HepG2 (cell line): ENCODE measurements around the gene TACC2. TPM values are rescaled to one million over a fixed set of nuclear protein-coding genes. Genes with fewer than 3 reads are reported as not detected.

Source experiments
- ARNT2 ChIP-seq: sonication (generic); formaldehyde crosslinking; IDR thresholded peaks from 2 replicates; pipeline ENCODE4 v1.8.0; 2022; ENCODE audit warnings: mild to moderate bottlenecking, low read depth, missing genetic modification reagents, moderate library complexity
- ATF5 ChIP-seq: sonication (generic); formaldehyde crosslinking; IDR thresholded peaks from 2 replicates; pipeline ENCODE4 v1.4.0; 2020; ENCODE audit warnings: mild to moderate bottlenecking, low read depth, missing genetic modification reagents
- CBX5 ChIP-seq: sonication (generic); formaldehyde crosslinking; IDR thresholded peaks from 2 replicates; pipeline ENCODE4 v1.4.0; 2020; ENCODE audit warnings: missing genetic modification reagents, borderline replicate concordance
- CCAR2 ChIP-seq: fragments of 200-400 bp; formaldehyde crosslinking; optimal IDR thresholded peaks from 2 replicates; pipeline ENCODE3; 2018; ENCODE audit warnings: low read depth, mild to moderate bottlenecking, low read length, moderate library complexity
- CREBL2 ChIP-seq: sonication (generic); formaldehyde crosslinking; IDR thresholded peaks from 2 replicates; pipeline ENCODE4 v1.8.1; 2023; ENCODE audit warnings: missing genetic modification reagents, mild to moderate bottlenecking, borderline replicate concordance
- FOXA3 ChIP-seq: IDR thresholded peaks from 2 replicates; pipeline ENCODE4 v1.6.1; 2016; ENCODE audit warnings: missing genetic modification reagents, missing compliant biosample characterization
- GZF1 ChIP-seq: sonication (generic); formaldehyde crosslinking; IDR thresholded peaks from 2 replicates; pipeline ENCODE4 v1.5.1; 2020; ENCODE audit warnings: mild to moderate bottlenecking, missing genetic modification reagents
- HDAC2 ChIP-seq: sonication (generic); formaldehyde crosslinking; IDR thresholded peaks from 2 replicates; pipeline ENCODE4 v1.4.0; 2020; ENCODE audit warnings: missing genetic modification reagents
- HHEX ChIP-seq: IDR thresholded peaks from 2 replicates; pipeline ENCODE4 v1.6.1; 2016; ENCODE audit warnings: control low read depth
- HOXA3 ChIP-seq: sonication (generic); formaldehyde crosslinking; IDR thresholded peaks from 2 replicates; pipeline ENCODE4 v1.5.0; 2020; ENCODE audit warnings: missing genetic modification reagents
- JUN ChIP-seq: sonication (generic); formaldehyde crosslinking; IDR thresholded peaks from 2 replicates; pipeline ENCODE4 v1.4.0; 2020; ENCODE audit warnings: mild to moderate bottlenecking, missing genetic modification reagents
- MYC ChIP-seq: sonication (generic); formaldehyde crosslinking; IDR thresholded peaks from 2 replicates; pipeline ENCODE4 v1.9.0; 2021; ENCODE audit warnings: missing genetic modification reagents, borderline replicate concordance
- NAIF1 ChIP-seq: sonication (generic); formaldehyde crosslinking; IDR thresholded peaks from 2 replicates; pipeline ENCODE4 v1.5.0; 2020; ENCODE audit warnings: mild to moderate bottlenecking, missing genetic modification reagents, borderline replicate concordance
- POLR2G ChIP-seq: fragments of 200-400 bp; formaldehyde crosslinking; IDR thresholded peaks from 2 replicates; pipeline ENCODE4 v1.6.1; 2018; ENCODE audit warnings: mild to moderate bottlenecking, low read depth, low read length, moderate library complexity
- SKI ChIP-seq: fragments of 450-650 bp; IDR thresholded peaks from one replicate; pipeline ENCODE4 v1.6.1; 2018; ENCODE audit warnings: mild to moderate bottlenecking; ENCODE audit not compliant: partially characterized antibody
- YY1 ChIP-seq: IDR thresholded peaks from 2 replicates; pipeline ENCODE4 v1.6.1; 2011; ENCODE audit warnings: low read length, low read depth, moderate library complexity, mild to moderate bottlenecking; ENCODE audit not compliant: insufficient read depth, insufficient replicate concordance
- ZBTB14 ChIP-seq: sonication (generic); formaldehyde crosslinking; IDR thresholded peaks from 2 replicates; pipeline ENCODE4 v1.4.0; 2020; ENCODE audit warnings: missing genetic modification reagents
- ZFP82 ChIP-seq: sonication (generic); formaldehyde crosslinking; IDR thresholded peaks from 2 replicates; pipeline ENCODE4 v1.5.1; 2020; ENCODE audit warnings: mild to moderate bottlenecking, missing genetic modification reagents, borderline replicate concordance
- ZFX ChIP-seq: sonication (generic); formaldehyde crosslinking; IDR thresholded peaks from 2 replicates; pipeline ENCODE4 v1.4.0; 2020; ENCODE audit warnings: mild to moderate bottlenecking, low read depth, missing genetic modification reagents, moderate library complexity
- ZHX1 ChIP-seq: sonication (generic); formaldehyde crosslinking; IDR thresholded peaks from 2 replicates; pipeline ENCODE4 v1.8.1; 2022; ENCODE audit warnings: low read depth, mild to moderate bottlenecking, missing genetic modification reagents
- ZNF235 ChIP-seq: sonication (generic); formaldehyde crosslinking; IDR thresholded peaks from 2 replicates; pipeline ENCODE4 v1.8.1; 2023; ENCODE audit warnings: mild to moderate bottlenecking, missing genetic modification reagents, borderline replicate concordance
- ZNF30 ChIP-seq: sonication (generic); formaldehyde crosslinking; IDR thresholded peaks from 2 replicates; pipeline ENCODE4 v1.5.0; 2020; ENCODE audit warnings: mild to moderate bottlenecking, missing genetic modification reagents
- ZNF337 ChIP-seq: sonication (generic); formaldehyde crosslinking; IDR thresholded peaks from 2 replicates; pipeline ENCODE4 v1.5.1; 2020; ENCODE audit warnings: missing genetic modification reagents, low read depth, mild to moderate bottlenecking, borderline replicate concordance
- ZNF558 ChIP-seq: sonication (generic); formaldehyde crosslinking; IDR thresholded peaks from 2 replicates; pipeline ENCODE4 v1.9.0; 2022; ENCODE audit warnings: mild to moderate bottlenecking, missing genetic modification reagents, borderline replicate concordance
- ZNF563 ChIP-seq: sonication (generic); formaldehyde crosslinking; IDR thresholded peaks from 2 replicates; pipeline ENCODE4 v1.8.0; 2022; ENCODE audit warnings: mild to moderate bottlenecking, moderate library complexity, missing genetic modification reagents
- ZNF891 ChIP-seq: sonication (generic); formaldehyde crosslinking; IDR thresholded peaks from 2 replicates; pipeline ENCODE4 v1.5.0; 2020; ENCODE audit warnings: mild to moderate bottlenecking, missing genetic modification reagents
- ZSCAN12 ChIP-seq: sonication (generic); formaldehyde crosslinking; IDR thresholded peaks from 2 replicates; pipeline ENCODE4 v1.9.0; 2021; ENCODE audit warnings: mild to moderate bottlenecking, missing genetic modification reagents
- polyA plus RNA-seq, 8 experiments: library from polyadenylated mRNA; depleted of rRNA in 3 of 8; stranded (reverse) in 7 of 8; unstranded in 1 of 8; fragments of >200 nt; fragmentation: Illumina TruSeq in 4 of 8; extraction: Trizol in 4 of 8; gene quantifications; 2 replicates each; pipeline versions ENCODE4 v1.2.1 to v1.2.3, GENCODE V29; 2011 to 2016; ENCODE audit warnings: low read depth in 4 of 8, missing spikeins in 1 of 8, mixed read lengths in 1 of 8; ENCODE audit not compliant: insufficient read depth in 1 of 8
- total RNA-seq, 5 experiments: library from RNA; depleted of rRNA; stranded (reverse); fragments of >200 nt; fragmentation: Illumina TruSeq; extraction: Trizol; gene quantifications; 2 replicates each; pipeline ENCODE4 v1.2.3, GENCODE V29; 2016; ENCODE audit warnings: low read depth in 1 of 5

Gene TACC2
- total and polyA plus RNA-seq, 2 of the 13 experiments (the other 11 are each of a cell fraction or from before 2014, with no cell fraction given) = 11.8 to 16.0 TPM

- peak; percentile 42 for TF ChIP-seq HDAC2 (CRISPR knock-in tag)
- TF ChIP-seq ZNF563 (CRISPR knock-in tag) = peak; percentile 87
- TF ChIP-seq SKI = no peak
- TF ChIP-seq CREBL2 (CRISPR knock-in tag) = peak; percentile 63; the same call in 1 of the 2 replicates
- 0 out of 2 replicates have a peak, but pooled peaks have one; percentile 5 for TF ChIP-seq GZF1 (CRISPR knock-in tag)
- TF ChIP-seq ZNF30 (CRISPR knock-in tag) = no peak
- peak; percentile 19; the same call in 1 of the 2 replicates for TF ChIP-seq MYC (CRISPR knock-in tag)
- TF ChIP-seq YY1 = peak; percentile 47
- TF ChIP-seq ZNF891 (CRISPR knock-in tag) = peak; percentile 50; the same call in 1 of the 2 replicates
- TF ChIP-seq ZNF235 (CRISPR knock-in tag) = 0 out of 2 replicates have a peak, but pooled peaks have one; percentile 10
- peak; percentile 92; the same call in 1 of the 2 replicates for TF ChIP-seq ZFP82
- TF ChIP-seq CBX5 (CRISPR knock-in tag) = no peak
- peak; percentile 84 for TF ChIP-seq ZFX (CRISPR knock-in tag)
- peak; percentile 22 for TF ChIP-seq FOXA3 (CRISPR knock-in tag)
- peak; percentile 54 for TF ChIP-seq ZBTB14 (CRISPR knock-in tag)
- peak; percentile 59 for TF ChIP-seq ARNT2 (CRISPR knock-in tag)
- no peak for TF ChIP-seq CCAR2
- TF ChIP-seq ZNF337 (CRISPR knock-in tag) = peak; percentile 20; the same call in 1 of the 2 replicates
- TF ChIP-seq JUN = peak; percentile 43; the same call in 1 of the 2 replicates
- no peak for TF ChIP-seq HHEX (CRISPR knock-in tag)
- 0 out of 2 replicates have a peak, but pooled peaks have one; percentile 37 for TF ChIP-seq ZHX1 (CRISPR knock-in tag)
- peak; percentile 54 for TF ChIP-seq HOXA3 (CRISPR knock-in tag)
- TF ChIP-seq NAIF1 (CRISPR knock-in tag) = no peak
- peak; percentile 67 for TF ChIP-seq POLR2G
- 0 out of 2 replicates have a peak, but pooled peaks have one; percentile 21 for TF ChIP-seq ZSCAN12
- TF ChIP-seq ZNF558 (CRISPR knock-in tag) = peak; percentile 90; the same call in 1 of the 2 replicates
- no peak for TF ChIP-seq ATF5 (CRISPR knock-in tag)
Measured at GRCh38 chr10:122112625-122113160, 123.7 kb downstream of the TACC2 start (continued).
